Umbilical cord (tissue), 2 donors: Measurements from ENCODE around the gene NOL6. TPM values are rescaled to one million over a fixed set of nuclear protein-coding genes. Genes with fewer than 3 reads are reported as not detected.

Experiments used
- DNase-seq: peaks from one replicate; pipeline ENCODE4 v3.0.0-alpha.2; 2015; ENCODE audit warnings: low spot score
- total RNA-seq: library from RNA; depleted of rRNA; stranded (reverse); fragments of >200 nt; gene quantifications from one replicate; pipeline ENCODE4 v1.2.3, GENCODE V29; 2014; ENCODE audit warnings: low replicate concordance; ENCODE audit not compliant: insufficient read depth

NOL6 gene
- total RNA-seq, 1 donor from 2014 or later = 10.8 TPM

DNA sequence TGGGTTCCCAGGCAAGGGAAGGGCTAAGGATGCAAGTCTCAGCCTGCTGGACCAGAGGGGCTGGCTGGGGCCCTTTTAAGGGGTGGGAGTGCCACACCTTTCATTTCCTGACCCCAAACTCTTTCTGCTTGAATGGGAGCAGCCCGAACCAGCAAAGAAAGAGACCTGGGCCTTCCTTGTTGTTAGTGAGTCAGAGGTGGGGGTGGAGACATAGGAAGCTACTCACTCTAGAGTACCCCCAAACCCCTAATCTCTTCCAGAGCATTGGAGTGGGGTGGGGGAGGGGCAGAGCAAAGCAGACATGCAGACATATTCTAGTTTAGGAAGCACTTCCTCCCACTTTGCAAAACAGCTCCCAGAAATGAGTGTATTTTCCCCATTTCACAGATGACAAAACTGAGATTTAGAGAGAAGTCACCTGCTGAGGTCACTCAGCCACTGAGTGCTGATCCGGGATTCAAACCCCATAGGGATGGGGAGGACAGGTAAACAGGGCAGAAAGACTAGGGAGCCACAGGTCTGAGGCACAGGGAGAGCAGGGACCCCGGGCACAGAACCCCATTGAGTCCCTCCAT lies 20.4 kb downstream of the NOL6 start:
- no peak for DNase-seq

DNA sequence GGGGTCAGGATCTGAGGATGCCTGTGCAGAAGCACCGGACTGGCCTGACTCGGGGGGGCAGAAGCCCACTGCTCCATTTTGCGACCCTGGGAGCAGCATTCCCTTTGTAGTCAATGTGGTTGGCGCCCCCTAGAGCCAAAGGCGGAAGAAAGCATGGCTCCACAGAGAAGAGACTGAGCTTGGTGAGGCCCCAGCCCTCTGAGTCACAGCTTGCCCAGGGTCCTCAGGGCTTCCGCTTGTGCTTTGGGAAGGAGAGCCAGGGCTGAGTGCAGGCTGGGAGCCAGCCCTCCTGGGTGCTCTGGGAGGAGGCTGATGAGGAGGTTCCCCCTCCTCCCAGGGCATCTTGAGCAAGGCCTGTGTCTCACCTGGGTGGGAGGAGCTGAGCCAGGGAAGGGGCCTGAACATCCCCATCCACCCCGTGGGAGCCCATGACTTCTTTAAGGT lies 20.9 kb downstream of the NOL6 start:
- peak; percentile 84 for DNase-seq

DNA sequence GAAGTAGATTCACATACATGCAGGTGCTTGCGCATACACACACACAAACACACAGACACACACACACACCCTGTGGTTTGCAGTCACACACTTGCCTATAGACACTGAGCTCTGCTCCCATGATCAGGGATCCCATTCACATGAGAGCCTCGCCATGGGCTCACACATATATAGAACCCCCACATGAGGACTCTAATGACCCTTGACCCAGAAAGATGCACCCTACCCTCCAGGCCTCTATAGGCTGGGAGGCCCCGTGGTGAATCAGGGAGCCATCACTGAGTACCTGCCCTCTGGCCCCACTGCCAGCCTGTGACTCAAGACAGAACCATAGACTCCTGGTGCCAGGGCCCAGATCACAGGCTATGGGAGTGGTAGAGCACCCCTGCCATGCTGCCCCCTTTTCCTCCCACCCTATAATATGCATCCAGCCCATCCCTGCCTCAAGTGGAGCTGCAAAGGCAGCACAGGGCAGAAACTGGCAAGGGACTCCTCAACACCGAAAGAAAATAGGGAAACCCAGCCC lies 23.0 kb downstream of the NOL6 start:
- DNase-seq = no peak

DNA sequence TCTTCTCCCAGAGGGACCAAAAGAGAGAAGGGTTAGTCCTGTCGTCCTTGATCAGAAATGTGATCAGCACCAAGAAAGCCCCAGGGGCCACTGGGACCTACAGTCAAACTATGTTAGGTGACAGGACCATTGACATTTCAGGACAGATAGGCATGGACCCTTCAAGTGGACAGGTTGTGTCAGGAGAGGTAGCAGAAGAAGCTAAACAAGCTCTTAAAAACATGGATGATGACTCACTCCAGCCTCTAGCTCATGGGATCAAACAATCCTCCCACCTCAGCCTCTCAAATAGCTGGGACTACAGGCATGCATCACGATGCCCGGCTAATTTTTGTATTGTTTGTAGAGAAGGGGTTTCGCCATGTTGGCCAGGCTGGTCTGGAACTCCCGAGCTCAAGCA lies 24.0 kb downstream of the NOL6 start:
- DNase-seq = no peak

DNA sequence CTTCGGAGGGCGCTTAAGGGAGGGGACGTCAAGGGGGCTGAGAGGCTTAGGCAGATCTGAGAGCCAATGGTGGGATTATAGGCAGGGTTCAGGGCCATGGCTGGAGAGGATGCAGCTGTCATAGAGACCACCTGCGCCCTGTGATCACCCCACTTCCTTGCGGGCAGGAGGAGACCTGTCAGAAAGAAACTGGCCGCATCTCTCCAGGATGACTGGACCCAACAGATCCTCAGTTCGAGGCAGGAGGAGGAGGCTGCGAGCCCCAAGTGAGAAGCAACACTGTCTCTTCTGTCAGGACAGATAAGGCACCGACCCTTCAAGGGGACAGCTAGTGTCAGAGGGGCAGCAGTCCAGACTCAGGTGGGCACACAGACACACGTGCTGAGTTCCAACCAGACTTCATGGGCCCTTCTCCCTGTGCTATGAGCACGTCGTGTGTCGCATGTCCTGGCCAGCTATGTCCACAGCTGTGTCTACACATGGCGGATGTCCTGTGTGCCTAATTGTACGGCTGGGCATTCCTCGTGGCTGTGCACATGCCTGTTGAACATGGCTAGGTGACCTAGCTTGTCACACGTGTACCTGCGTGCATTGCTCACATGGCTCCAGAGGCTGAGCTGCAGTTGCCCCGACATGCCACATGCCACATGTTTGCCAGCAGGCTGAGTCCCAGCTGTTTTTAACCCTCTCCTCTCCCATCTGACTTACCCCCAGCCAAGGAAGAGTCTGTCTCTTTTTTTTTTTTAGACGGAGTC lies 25.7 kb downstream of the NOL6 start:
- no peak for DNase-seq

DNA sequence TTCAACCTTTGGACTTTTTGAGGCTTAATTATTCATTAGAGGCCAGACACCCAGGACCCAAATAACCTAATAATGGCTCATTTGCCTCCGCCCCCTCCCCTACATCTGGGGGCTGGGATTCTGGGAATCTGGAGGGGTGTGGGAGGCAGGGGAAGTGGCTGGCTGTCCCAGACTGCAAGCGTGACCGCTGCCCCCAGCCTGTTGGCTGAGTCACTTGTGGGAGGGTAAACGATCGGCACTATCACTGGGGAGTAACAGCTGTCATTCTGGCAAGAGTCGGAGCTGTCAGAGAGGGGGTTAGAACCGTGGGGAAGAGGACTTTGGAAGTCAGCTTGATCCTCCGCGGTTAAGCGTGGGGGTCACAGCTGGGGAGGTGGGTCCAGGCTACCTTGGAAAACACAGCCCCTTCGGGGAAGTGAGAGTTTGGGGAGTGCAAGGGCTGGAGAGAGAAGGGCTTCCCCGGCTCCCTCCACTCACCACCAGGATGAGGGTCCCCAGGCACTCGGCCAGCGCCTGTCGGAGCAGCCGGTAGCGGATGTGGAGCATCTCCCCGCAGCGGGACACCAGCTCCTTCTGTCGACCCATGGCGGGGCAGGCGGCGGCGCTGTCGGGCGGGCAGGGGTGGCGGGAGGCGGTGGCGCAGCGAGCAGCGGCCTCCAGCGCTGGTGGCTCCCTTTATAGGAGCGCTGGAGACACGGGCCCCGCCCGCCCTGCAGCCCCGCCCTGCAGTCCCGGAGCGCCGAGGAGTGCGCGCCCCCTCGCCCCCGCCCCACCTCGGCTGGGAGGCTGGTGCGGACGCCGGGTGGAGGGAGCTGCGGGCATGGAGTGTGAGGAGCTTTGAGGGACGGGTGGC lies 26.6 kb downstream of the NOL6 start, which contains the start of gene AQP3:
AQP3 (minus strand) TSS at position 648 of the 853 bp plus-strand sequence; CDS start at position 585, 63 bp downstream.
- DNase-seq = peak; percentile 46

DNA sequence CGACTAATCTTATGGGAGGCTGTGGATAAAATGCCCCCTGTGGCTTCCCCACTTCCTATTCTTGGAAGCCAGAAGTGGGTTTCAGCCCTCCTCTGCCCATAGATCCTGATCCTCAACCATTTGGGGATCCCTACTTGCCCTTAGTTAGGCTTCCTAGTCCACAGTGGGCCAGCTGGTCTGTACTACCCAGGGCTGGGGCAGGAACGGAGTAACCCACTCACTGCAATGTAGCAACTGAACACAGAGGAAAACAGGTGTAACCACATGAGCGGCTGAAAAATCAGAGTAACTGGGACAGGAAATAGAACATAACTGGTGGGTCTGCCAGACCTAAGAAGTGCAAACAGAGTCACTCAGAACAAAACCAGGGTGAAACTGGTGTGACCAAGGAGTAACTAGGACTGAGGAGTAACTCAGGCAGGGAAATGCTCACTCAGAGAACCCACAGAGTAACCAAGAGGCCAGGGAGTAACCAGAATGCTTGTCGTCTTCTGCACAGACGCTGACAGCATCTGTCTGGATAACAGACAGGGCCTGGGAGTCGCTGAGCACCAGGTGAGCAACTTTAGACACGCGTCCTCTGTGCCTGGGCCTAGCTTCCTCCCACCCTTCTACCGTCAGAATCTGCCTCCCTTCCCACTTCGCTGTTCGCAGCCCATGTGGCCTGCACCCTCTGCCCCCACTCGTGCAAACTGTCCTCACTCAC lies 27.3 kb downstream of the NOL6 start:
- DNase-seq = no peak

DNA sequence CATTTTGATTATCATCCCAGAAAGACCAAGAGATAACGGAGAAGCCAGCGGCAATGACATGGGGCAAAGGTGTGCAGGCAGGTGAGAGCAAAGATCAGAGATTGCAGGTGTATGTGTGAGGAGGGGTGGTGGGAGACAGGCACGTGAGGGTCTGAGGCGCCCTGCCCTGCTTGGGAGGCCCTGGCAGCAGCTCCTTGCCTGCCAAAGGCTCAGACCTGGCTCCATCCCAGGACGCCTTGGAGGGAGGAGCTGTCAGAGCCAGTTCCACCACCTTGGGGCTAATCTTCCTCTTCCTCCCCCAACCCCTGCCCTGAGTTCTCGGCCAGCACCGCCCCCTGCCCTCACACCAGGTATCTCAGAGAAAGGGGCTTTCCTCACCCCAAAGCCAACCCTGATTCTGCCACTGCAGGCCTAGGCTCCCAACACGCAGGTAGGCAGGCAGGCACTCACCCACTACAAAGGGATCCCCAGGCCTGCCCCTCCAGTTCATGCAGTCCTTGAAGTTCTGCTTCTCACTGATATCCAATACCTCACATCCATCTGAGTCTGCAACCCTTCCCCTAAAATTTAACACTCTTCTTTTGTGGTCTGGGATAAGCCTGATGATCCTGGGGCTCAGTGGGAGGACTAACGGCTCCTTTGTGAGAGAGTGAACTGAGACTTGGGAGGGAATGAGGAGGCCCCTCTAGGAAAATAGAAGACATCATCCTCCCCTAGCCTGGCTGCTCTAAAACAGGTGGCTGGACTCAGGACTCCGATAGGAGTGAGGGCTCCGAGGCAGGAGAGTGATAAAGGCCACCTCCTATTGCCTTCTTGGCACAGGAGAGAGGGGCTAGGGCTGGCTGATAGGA lies 28.1 kb downstream of the NOL6 start:
- no peak for DNase-seq

DNA sequence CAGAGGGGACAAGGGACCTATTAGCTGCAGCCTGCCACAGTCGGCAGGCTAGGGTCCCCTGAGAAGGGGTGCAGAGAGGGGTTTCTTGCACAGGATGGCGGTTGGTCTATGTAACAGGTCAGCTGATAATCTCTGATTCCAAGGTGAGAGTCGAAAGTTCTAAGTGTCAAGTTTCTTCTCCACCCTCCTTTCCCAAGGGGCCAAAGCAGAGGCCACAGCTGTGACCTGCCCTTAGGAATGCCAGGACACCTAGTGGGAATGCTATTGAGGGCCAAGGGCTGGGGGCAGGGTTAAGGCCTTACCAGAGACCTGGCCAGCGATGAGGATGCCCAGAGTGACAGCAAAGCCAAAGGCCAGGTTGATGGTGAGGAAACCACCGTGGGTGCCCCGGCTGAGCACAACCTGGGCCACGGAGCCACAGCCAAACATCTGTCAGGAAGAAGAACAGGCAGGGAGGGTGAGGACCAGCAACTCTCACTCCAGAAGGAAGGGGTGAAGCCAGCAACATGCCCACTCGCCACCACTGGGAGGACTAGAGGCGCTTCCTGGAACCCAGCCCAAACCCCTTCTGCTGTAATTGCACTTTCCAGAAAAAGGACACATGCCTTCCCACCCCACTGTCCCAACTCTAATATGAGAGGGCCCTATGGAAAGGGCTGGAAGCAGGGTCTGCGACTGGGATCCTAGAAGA lies 30.1 kb downstream of the NOL6 start:
- no peak for DNase-seq

DNA sequence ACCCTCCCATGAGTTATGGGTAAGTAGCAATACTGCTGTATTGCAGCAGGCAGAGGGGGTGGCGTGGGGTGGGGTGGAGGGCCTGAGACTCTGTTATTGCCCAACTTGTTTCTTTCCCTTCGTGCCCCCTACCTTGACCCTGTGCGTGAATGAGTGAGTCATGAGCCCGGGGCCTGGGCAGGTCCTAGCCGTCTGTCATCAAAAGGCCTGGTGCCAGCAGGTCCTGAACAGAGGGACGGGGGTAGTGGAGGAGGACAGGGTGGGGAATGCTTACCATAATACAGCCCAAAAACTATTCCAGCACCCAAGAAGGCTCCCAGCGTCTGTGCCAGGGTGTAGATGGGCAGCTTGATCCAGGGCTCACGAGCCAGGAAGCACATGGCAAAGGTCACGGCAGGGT lies 30.7 kb downstream of the NOL6 start:
- no peak for DNase-seq

DNA sequence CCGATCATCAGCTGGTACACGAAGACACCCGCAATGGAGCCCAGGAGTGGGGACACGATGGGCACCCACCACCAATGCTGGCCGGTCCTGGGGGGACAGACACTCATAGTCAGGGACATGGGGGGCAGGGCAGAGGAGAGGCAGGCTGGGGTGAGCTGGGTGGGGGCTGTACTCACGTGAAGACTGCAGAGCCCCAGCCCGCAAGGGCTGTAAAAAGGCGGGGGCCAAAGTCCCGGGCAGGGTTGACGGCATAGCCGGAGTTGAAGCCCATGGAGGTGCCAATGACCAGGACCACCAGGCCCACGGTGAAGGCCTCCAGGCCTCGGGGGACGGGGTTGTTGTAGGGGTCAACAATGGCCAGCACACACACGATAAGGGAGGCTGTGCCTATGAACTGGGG lies 31.6 kb downstream of the NOL6 start:
- no peak for DNase-seq

DNA sequence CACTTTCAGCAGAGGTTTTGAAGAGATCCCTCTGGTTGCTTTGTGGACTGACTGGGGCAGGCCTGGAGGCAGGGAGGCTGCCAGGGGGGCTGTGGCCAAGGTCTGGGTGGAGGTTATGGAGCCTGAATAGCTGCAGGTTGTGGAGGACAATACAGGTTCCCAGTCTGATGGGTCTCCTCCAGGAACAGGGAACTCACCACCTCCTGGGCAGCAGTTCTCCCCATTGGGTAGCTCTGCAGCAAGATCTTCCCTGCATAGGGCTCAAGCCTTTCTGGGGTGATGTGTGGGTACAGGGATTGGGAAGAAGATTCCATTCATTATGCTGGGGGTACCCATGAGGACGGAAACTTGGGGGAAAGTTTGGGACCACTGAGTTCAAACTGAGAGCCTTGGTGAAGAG lies 33.1 kb downstream of the NOL6 start:
- DNase-seq = no peak

DNA sequence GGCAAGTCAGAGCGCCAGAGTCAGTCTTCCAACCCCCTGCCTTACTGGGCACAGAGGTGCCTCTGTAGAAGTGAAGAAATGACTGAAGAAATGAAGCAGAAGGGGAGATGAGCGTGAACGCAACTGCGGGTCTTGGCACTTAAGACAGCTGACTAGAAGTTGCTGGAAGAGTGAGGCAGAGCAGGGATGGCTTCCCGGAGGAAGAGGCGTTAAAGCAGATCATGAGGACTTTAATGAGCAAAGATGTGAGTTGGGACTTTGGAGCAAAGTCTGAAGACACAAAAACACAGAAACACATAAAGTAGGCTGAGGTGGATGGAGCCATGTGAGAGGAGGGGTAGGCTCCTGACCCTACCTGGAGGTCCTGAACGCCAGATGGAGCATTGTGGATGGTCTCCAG lies 33.5 kb downstream of the NOL6 start:
- DNase-seq = no peak

DNA sequence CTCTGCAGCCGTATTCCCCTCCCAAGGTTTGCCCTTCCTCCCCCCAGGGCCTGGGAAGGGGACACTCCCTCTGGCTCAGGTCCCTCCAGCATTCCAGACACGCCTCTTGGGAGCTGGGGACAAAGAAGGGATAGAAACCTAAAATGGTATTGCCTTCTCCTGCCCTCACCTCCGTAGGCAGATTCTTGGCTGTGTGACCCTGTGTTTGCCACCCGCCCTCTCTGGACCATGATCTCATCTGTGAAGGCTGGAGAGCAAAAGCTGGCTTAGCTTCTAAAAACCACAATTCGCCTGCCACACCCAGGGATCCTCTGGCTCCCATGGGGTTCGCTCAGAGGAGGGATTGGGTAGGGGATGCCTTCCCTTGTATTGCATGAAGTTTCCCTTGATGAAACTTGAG lies 34.0 kb downstream of the NOL6 start:
- DNase-seq = no peak

DNA sequence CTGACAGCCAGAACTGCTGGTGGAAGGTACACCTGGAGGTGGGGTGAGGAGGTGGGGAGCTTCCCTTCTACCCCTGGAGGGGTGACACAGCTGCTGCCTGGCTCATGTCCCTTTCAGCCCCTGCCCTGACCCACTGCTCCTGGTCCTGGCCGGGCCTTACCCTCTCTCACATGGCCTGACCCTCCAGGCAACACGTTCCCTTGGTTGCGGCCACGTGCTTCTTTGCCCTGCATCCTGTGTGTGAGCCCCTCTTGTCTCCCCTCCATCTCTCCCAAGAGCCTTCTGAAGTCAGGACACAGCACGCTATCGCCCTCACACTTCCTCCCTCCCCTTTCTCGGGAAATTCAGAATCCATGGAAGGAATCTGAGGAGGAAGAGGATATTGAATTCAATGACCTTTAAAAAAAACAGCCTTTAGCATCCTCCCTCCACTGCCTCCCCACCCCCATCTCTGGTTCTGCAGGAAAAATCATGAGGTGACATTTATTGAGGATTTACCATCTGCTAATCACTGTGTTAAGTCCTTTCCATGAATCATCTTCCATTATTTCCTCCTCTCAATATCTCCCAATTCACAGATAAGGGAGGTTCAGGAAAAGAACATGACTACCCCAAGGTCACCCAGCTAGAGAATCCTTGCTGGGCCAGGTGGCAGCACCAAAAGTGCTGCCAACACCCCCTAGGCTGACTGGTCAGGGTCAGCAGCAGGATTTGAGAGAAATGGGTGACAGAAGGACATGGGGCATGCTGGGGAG lies 34.6 kb downstream of the NOL6 start:
- DNase-seq = no peak

DNA sequence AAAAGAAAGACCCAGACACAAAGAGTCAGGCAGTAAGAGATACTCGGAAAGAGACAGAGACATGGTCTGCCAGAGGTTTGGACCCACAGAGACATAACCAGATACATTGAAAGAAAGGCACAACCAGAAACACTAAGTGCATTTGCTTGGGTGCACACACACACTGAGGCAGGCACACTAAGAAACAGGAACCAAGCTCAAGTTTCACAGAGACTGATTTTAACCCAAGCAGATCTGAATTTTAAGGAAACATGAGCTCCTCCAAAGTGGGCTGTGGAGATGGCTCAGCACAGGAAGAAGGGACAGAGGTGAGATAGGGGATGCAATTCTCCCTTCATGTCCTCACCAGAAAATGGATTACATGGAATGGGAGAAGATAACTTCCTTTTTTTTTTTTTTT lies 35.8 kb downstream of the NOL6 start:
- no peak for DNase-seq

DNA sequence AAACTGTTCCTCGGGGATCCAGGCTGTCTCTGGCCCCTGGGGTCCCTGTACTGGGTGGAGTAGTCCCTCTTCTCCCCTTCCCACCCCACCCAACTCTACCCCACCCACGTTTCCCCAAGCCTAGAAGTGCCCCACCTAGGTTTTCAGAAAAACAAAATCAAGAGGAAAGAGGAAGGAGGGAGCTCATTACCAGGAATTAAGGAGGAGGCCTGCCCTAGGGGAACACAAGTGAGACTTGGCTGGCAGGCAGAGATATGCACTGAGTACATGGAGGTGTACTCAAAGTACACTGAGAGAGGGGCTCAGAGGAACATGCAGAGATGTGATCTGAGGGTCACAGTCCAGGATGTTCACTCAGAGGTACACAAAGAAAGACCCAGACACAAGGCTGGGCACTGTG lies 36.5 kb downstream of the NOL6 start:
- DNase-seq = no peak

DNA sequence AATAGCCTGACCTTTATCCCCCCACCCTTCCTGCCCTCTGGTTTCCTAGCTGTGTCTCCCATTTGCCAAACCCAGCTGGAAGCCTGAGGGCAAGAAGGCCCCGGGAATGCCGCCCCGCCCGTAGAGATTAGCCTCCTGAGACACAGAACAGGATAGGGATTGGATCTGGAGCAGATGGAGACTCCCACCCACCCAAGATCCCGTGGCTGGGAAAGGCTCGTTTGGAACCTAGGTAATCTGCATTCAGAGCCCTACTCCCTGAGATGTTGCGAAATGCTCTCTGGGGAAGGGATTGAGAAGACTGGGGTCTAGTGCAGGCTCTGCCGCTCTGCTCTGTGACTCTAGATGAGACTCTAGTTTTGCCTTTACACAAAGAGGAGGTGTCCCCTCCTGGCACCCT lies 37.3 kb downstream of the NOL6 start:
- peak; percentile 71 for DNase-seq

DNA sequence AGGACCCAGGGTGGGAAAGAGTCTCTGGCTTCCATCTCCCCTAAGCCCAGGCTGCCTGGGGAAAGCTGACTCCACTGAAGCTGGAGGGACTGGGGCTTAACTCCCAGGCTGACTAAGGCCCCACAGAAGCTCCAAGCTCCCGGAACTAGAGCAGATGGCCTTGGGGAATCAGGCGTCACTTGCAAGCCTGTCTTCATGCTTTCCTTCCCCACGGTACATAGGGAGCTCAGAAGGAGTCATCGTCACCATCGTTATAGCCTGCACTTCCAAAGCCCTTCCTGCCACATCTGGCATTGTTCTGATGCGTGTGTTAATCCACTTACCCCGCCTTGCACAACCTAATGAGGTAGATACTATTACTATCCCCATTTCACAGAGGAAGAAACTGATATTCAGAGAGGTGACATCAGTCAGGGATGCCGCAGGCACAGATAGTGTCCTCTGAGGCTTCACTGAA lies 37.9 kb downstream of the NOL6 start:
- DNase-seq = peak; percentile 91
